Aortic smooth muscle cell (primary cell): ENCODE data around the gene TOR1AIP1. TPM values are rescaled to one million over a fixed set of nuclear protein-coding genes. Genes with fewer than 3 reads are reported as not detected.

Experiments
- total RNA-seq: library from RNA; depleted of rRNA; stranded (reverse); fragments of >200 nt; gene quantifications from 2 replicates; pipeline ENCODE4 v1.2.3, GENCODE V29; 2014

TOR1AIP1 gene, protein sequence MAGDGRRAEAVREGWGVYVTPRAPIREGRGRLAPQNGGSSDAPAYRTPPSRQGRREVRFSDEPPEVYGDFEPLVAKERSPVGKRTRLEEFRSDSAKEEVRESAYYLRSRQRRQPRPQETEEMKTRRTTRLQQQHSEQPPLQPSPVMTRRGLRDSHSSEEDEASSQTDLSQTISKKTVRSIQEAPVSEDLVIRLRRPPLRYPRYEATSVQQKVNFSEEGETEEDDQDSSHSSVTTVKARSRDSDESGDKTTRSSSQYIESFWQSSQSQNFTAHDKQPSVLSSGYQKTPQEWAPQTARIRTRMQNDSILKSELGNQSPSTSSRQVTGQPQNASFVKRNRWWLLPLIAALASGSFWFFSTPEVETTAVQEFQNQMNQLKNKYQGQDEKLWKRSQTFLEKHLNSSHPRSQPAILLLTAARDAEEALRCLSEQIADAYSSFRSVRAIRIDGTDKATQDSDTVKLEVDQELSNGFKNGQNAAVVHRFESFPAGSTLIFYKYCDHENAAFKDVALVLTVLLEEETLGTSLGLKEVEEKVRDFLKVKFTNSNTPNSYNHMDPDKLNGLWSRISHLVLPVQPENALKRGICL
- total RNA-seq = 46.5 and 49.9 TPM in 2 replicates

DNA sequence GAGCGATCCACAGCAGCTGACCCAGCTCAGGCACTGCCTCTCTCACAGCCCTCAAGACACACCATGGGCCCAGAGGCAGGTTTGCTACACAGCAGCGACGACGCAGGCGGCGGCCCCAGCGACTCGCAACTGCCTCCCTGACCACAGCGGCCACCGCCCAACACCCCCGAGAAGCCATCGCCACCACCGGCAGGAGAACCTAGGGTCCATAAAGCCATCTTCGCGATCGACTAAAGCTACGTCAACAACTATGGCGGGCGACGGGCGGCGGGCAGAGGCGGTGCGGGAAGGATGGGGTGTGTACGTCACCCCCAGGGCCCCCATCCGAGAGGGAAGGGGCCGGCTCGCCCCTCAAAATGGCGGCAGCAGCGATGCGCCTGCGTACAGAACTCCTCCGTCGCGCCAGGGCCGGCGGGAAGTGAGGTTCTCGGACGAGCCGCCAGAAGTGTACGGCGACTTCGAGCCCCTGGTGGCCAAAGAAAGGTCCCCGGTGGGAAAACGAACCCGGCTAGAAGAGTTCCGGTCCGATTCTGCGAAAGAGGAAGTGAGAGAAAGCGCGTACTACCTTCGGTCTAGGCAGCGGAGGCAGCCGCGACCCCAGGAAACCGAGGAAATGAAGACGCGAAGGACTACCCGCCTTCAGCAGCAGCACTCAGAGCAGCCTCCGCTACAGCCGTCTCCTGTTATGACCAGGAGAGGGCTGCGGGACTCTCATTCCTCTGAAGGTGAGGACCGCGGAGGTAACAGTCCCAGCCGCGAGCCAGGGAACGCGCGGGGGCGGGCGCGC is at the start of gene TOR1AIP1:
Gene TOR1AIP1, plus strand, starts transcription at position 33 of the 787 bp plus-strand sequence. Its CDS starts 218 bp downstream, at position 251.

DNA sequence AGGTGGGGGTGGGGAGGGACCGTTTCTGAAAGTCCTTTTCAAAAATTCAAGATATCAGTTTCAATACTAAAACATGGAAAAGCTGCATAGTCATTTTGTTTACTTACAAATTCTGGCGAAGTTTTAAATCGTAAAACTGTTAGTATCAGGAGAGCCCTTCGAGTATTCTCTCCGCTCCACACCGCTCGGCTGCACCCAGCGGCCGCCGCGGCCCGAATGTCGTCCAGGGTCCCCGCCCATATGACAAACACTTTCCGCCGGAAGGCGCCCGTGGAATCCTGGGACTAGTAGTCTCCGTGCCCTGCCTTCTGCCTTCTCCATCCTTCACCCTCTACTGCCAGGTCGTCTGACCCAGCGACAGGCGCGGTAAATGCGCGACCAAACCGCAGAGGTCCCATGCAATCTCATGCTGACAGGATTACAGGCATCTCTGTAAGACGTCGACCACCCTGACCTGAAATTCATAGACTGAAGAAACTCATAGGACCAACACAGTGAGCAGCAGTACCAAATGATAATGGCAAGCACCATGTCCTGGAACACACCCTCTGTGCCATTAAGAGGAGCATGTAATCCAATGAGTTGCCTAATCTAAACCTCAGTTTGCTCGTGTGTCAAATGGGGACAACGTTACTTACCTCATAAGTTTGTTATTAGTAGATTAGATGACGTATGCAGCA is 4.4 kb upstream of the TOR1AIP1 start, which contains the start of gene TOR1AIP2:
Gene TOR1AIP2, minus strand, starts transcription at position 218 of the 680 bp plus-strand sequence. CDS start 25,138 bp downstream, outside the sequence.

DNA sequence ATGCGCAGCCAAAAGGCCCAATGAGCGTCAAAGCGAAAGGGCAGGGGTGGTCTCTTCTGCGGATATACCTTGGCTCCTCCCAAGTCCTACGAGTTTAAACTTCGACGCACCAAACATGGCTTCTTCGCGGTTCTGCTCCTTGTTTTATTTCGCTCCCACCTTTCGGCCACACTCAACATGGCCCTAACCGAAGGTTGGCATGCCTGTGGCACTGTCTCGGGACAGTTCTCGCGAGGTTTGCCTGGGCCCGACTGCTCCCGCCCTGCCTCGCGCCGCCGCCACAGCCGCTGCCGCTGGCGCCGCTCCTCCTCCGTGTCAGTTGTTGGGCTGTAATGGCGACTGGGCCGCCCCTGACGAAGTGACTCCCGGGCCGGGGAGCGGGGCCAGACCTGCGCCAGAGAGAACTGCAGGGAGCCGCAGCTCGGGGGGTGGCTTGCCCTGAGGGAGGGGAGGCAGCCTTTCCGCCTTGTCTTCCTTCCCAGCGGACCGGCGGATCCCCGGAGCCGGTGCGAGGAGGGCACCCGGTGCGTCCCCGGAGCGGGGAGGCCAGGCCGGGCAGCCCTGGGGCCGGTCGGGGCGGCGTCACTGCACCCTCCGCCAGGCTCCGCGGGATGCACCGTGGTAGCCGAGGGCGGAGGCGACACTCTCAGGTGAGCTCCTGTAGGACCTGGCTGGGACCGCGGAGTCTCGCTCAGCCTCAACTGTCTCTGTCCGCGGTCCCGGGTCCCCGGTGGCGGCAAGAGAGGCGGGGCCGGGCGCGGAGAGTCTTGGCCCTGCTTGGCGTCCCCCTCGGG is 72.6 kb downstream of the TOR1AIP1 start, which contains the start of gene CEP350:
Gene CEP350, plus strand, starts transcription at position 318 of the 794 bp plus-strand sequence. CDS start 31,372 bp downstream, outside the sequence.

Other genes with a start within 250 kb of the TOR1AIP1 start
- gene FAM163A, start 139.0 kb upstream of the TOR1AIP1 start, total RNA-seq = not detected in 2 replicates
- gene TOR1AIP2, start 4.5 kb upstream of the TOR1AIP1 start, total RNA-seq = 72.1 and 74.4 TPM in 2 replicates
- 43.5 and 44.9 TPM in 2 replicates for gene CEP350, start 72.5 kb downstream of the TOR1AIP1 start, total RNA-seq